T-cell (primary cell): ENCODE data around the gene JPT2. TPM values are rescaled to one million over a fixed set of nuclear protein-coding genes. Genes with fewer than 3 reads are reported as not detected.

ENCODE experiments used
- ATAC-seq, 4 experiments: fragments of 200-7000 bp in 3 of 4; fragments of 150-1000 bp in 1 of 4; cut with Tn5 transposase; replicated peaks in 1 of 4; 1 replicate in 3 of 4; 2 replicates in 1 of 4; pipeline ENCODE4 v1.10.0; 2021; ENCODE audit warnings: moderate library complexity in 3 of 4, mild to moderate bottlenecking in 2 of 4, moderate number of reproducible peaks in 1 of 4
- CTCF ChIA-PET, 2 donors: fragments of 300-600 bp; sonication (Branson Sonifier 250); formaldehyde crosslinking; loops; one replicate each; lab custom pipeline; 2022; ENCODE audit warnings: antibody characterized with exemption in 2 of 2; lab: Charles Lee
- POLR2A ChIA-PET, 2 donors: fragments of 300-600 bp; sonication (Branson Sonifier 250); formaldehyde crosslinking; loops; one replicate each; lab custom pipeline; 2022; ENCODE audit warnings: antibody characterized with exemption in 2 of 2; lab: Charles Lee
- DNase-seq, 35 experiments: peaks; one replicate each; pipeline versions ENCODE4 v3.0.0 to v3.0.0-alpha.2; 2013 to 2023
- H3K27ac ChIP-seq: one replicate; pipeline ENCODE4 v1.5.1; 2013; ENCODE audit warnings: low read length
- H3K27me3 ChIP-seq, 2 experiments: replicated peaks in 1 of 2; 1 replicate in 1 of 2; 2 replicates in 1 of 2; pipeline versions ENCODE4 v1.6.1 to v1.7.0; 2013; ENCODE audit warnings: low read length in 1 of 2, mixed read lengths in 1 of 2; ENCODE audit not compliant: control insufficient read depth in 2 of 2, insufficient read depth in 2 of 2; ENCODE audit errors: extremely low read depth in 1 of 2
- H3K36me3 ChIP-seq, 2 donors: 1 replicate in 1 of 2; 2 replicates in 1 of 2; pipeline versions ENCODE4 v1.6.1 to v1.7.0; 2013; ENCODE audit warnings: low read length in 1 of 2; ENCODE audit not compliant: control insufficient read depth in 2 of 2, insufficient read depth in 1 of 2; ENCODE audit errors: extremely low read depth in 1 of 2
- H3K4me1 ChIP-seq, 2 experiments: 1 replicate in 1 of 2; 2 replicates in 1 of 2; pipeline versions ENCODE4 v1.6.1 to v1.7.0; 2013; ENCODE audit warnings: low read length in 2 of 2, mixed read lengths in 1 of 2; ENCODE audit not compliant: insufficient read depth in 2 of 2, control insufficient read depth in 1 of 2; ENCODE audit errors: extremely low read depth in 1 of 2
- H3K4me3 ChIP-seq, 2 donors: 1 replicate in 1 of 2; 2 replicates in 1 of 2; pipeline versions ENCODE4 v1.5.1 to v1.7.0; 2013; ENCODE audit warnings: mild to moderate bottlenecking in 2 of 2, low read length in 1 of 2, moderate library complexity in 1 of 2; ENCODE audit not compliant: control insufficient read depth in 1 of 2; ENCODE audit errors: extremely low read depth in 1 of 2
- H3K9me3 ChIP-seq: 2 replicates; pipeline ENCODE4 v1.7.0; 2013
- H3K27ac Mint-ChIP-seq, 2 donors: one replicate each; pipeline ENCODE4 v1.8.0; 2020 to 2021; ENCODE audit warnings: mild to moderate bottlenecking in 2 of 2, mixed read lengths in 2 of 2
- H3K27me3 Mint-ChIP-seq, 2 donors: one replicate each; pipeline ENCODE4 v1.8.0; 2021 to 2022; ENCODE audit warnings: mixed read lengths in 2 of 2
- H3K36me3 Mint-ChIP-seq: one replicate; pipeline ENCODE4 v1.8.0; 2021; ENCODE audit warnings: mixed read lengths
- H3K4me1 Mint-ChIP-seq, 3 donors: one replicate each; pipeline ENCODE4 v1.8.0; 2020 to 2022; ENCODE audit warnings: mixed read lengths in 3 of 3, mild to moderate bottlenecking in 1 of 3
- H3K4me3 Mint-ChIP-seq, 3 donors: one replicate each; pipeline ENCODE4 v1.8.0; 2020 to 2022; ENCODE audit warnings: mild to moderate bottlenecking in 3 of 3, mixed read lengths in 3 of 3, moderate library complexity in 3 of 3
- H3K9me3 Mint-ChIP-seq, 3 donors: one replicate each; pipeline ENCODE4 v1.8.0; 2020 to 2022; ENCODE audit warnings: mixed read lengths in 3 of 3
- WGBS: methylation state at CpG from one replicate; pipeline ENCODE4 v1.1.5; 2013; ENCODE audit warnings: missing lambda C conversion rate; ENCODE audit not compliant: insufficient coverage; 5-methylcytosine and 5-hydroxymethylcytosine counted together
- total RNA-seq, 35 experiments: library from RNA in 6 of 35; stranded (reverse) in 6 of 35; fragments of 120-200 nt in 1 of 35; gene quantifications; one replicate each; pipeline versions ENCODE4 v1.2.1 to v1.2.4 and lab custom pipeline; 2013 to 2026

The JPT2 gene
- total RNA-seq, 5 donors from 2014 or later (not counting 1 experiment from before 2014, with no cell fraction given), result 13.8 to 51.1 (median 41.3) TPM

DNA sequence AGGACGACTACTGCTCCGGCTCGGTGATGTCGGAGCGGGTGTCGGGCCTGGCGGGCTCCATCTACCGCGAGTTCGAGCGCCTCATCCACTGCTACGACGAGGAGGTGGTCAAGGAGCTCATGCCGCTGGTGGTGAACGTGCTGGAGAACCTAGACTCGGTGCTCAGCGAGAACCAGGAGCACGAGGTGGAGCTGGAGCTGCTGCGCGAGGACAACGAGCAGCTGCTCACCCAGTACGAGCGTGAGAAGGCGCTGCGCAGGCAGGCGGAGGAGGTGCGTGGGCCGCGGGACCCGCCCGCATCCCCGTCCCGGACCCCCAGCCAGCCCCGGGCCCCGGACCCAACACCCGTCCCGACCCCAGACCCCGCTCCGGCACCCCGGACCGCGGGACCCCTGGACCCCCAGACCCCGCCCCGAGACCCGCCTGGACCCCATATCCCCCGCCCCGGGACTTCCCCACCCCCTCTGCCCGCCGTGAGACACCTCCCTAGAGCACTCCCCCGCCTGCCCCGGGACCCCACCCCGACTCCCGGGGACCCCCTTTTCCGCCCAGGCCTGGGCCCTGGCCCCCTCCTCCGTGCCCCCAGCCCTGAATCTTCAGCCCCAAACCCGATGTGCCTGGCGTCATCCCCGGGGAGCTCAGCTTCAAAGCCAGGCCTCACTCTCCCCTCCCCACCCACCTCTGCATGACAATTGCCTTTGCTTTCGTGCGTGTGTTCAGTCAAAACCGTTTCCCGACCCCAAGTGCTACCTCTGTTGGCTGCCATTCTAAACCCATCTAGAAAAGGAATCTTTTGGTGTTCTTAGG lies 28.5 kb downstream of the JPT2 start:
- 0% methylated on average over 35 of the region's 62 CpGs for WGBS
- CTCF ChIA-PET, result interaction anchor here in 1 of 2 donors (0.6 to 2.9 kb wide), 11 partner anchors 17 to 285 kb away, joined by 3 to 16 read pairs (median 5); partner anchors contain the start of genes CRAMP1, IFT140, JPT2 and NUBP2
- DNase-seq, result peak in 33 of 35 experiments; percentile 31 to 66 (median 46)

GRCh38 chr16:1707193-1707790 lies 29.2 kb downstream of the JPT2 start:
- CTCF ChIA-PET, result interaction anchor here in 1 of 2 donors (0.6 to 2.9 kb wide), 6 partner anchors 16 to 150 kb away, joined by 3 to 16 read pairs (median 4); partner anchors contain the start of genes JPT2, NUBP2 and SPSB3
- H3K4me1 Mint-ChIP-seq, result peaks cover 38 to 45% (median 41%) of the 10 kb centered on the region in 3 donors

More for the DNA sequence above, 28.5 kb downstream of the JPT2 start:
- peak overlapping the region; percentile 77 to 87 for H3K27ac Mint-ChIP-seq
- H3K9me3 Mint-ChIP-seq, result no peaks in the 10 kb centered on the region
- ATAC-seq, result peak; percentile 41 to 48 (median 44)
- Histone ChIP-seq H3K27me3 (no peaks in the 10 kb centered on the region), H3K4me3 (peak overlapping the region; percentile 89 to 99), H3K4me1 (peaks cover 0 to 49% of the 10 kb centered on the region in 2 experiments), H3K27ac (peak overlapping the region; percentile 67), H3K9me3 (no peaks in the 10 kb centered on the region), H3K36me3 (peaks cover 0 to 11% of the 10 kb centered on the region in 2 donors)
- H3K4me3 Mint-ChIP-seq, result peak overlapping the region; percentile 90 to 99 (median 98)
- H3K36me3 Mint-ChIP-seq, result no peaks in the 10 kb centered on the region
- POLR2A ChIA-PET, result interaction anchor here (0.6 to 1.1 kb wide), 2 partner anchors 10 to 75 kb away, joined by 3 read pairs; no protein-coding TSS in a partner anchor
- peaks cover 38 to 44% (median 41%) of the 10 kb centered on the region in 3 donors for H3K4me1 Mint-ChIP-seq
- H3K27me3 Mint-ChIP-seq, result no peaks in the 10 kb centered on the region

DNA sequence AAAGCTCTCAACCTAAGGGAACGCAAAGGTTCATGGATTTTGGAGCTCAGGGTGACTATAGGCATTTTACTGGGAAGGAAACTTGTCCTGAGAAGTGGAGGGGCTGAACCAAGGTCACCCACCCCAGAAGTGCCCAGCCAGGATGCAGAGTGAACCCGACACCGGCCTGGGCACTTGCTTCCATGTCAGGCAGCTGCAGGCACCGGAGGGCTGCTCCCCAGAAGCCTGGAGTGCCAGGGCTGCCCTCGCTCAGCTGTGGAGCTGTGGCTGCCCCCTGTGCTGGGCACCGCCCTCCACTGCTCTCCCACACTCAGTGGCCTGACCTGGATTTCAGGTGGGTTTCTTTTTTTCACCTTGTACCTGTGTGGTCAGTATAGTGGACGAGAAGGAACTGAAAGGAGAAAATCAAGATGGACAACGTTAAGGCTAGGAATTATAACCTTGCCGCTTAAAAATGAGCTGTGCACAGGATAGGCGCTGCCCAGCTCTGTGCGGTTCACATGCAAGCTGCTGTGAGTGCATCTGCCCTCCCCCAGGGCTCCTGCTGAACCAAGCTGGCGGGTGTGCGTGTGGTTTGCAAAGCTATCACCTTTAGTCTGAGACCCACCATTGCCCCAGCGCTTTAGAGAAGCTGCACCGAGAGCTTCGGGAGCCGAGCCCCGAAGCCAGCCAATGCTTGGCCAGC lies 30.1 kb downstream of the JPT2 start:
- peak overlapping the region in 1 of 2 donors; percentile 48 for H3K27ac Mint-ChIP-seq
- ChIA-PET POLR2A (no interaction called here), CTCF (interaction anchor here in 1 of 2 donors (0.6 to 1.2 kb wide), 4 partner anchors 12 to 98 kb away, joined by 3 to 8 read pairs (median 3); no protein-coding TSS in a partner anchor)
- Histone ChIP-seq H3K9me3 (no peaks in the 10 kb centered on the region), H3K27ac (no peak overlapping the region), H3K4me1 (peaks cover 0 to 60% of the 10 kb centered on the region in 2 experiments), H3K27me3 (no peaks in the 10 kb centered on the region), H3K36me3 (peaks cover 0 to 8% of the 10 kb centered on the region in 2 donors), H3K4me3 (peak overlapping the region in 1 of 2 donors; percentile 3)
- 71% methylated on average over 16 of the region's 18 CpGs for WGBS
- no peaks in the 10 kb centered on the region for H3K36me3 Mint-ChIP-seq
- DNase-seq (peak in 17 of 35 experiments; percentile 7 to 44 (median 25)), ATAC-seq (no peak)
- peaks cover 45 to 52% (median 47%) of the 10 kb centered on the region in 3 donors for H3K4me1 Mint-ChIP-seq
- H3K9me3 Mint-ChIP-seq, result no peaks in the 10 kb centered on the region
- H3K27me3 Mint-ChIP-seq, result no peaks in the 10 kb centered on the region
- peak overlapping the region; percentile 86 to 99 (median 87) for H3K4me3 Mint-ChIP-seq

More at GRCh38 chr16:1707193-1707790, 29.2 kb downstream of the JPT2 start:
- WGBS, result 16% methylated on average over 11 of the region's 16 CpGs
- H3K4me1 ChIP-seq, result peaks cover 0 to 51% of the 10 kb centered on the region in 2 experiments
- H3K27me3 ChIP-seq, result no peaks in the 10 kb centered on the region
- Mint-ChIP-seq H3K36me3 (no peaks in the 10 kb centered on the region), H3K27me3 (no peaks in the 10 kb centered on the region), H3K4me3 (peak overlapping the region; percentile 86 to 99 (median 87)), H3K9me3 (no peaks in the 10 kb centered on the region), H3K27ac (peak overlapping the region; percentile 76 to 87)
- peak overlapping the region; percentile 61 to 99 for H3K4me3 ChIP-seq
- peaks cover 0 to 8% of the 10 kb centered on the region in 2 donors for H3K36me3 ChIP-seq
- H3K9me3 ChIP-seq, result no peaks in the 10 kb centered on the region
- ATAC-seq, result no peak
- POLR2A ChIA-PET, result interaction anchor here in 1 of 2 donors (0.6 kb wide), 1 partner anchor 75 kb away, joined by 3 read pairs; no protein-coding TSS in a partner anchor
- peak in 2 of 35 experiments; percentile 10 to 31 for DNase-seq
- peak overlapping the region; percentile 43 for H3K27ac ChIP-seq

GRCh38 chr16:1708768-1709180 lies 30.7 kb downstream of the JPT2 start:
- H3K27me3 ChIP-seq, result no peaks in the 10 kb centered on the region
- peaks cover 0 to 8% of the 10 kb centered on the region in 2 donors for H3K36me3 ChIP-seq
- ATAC-seq (no peak), DNase-seq (peak in 13 of 35 experiments; percentile 11 to 44 (median 24))
- H3K4me3 ChIP-seq, result peak overlapping the region in 1 of 2 donors; percentile 3
- 87% methylated on average over 9 of the region's 13 CpGs for WGBS
- no peaks in the 10 kb centered on the region for H3K27me3 Mint-ChIP-seq
- peaks cover 47 to 57% (median 52%) of the 10 kb centered on the region in 3 donors for H3K4me1 Mint-ChIP-seq
- ChIA-PET CTCF (interaction anchor here in 1 of 2 donors (0.6 to 1.2 kb wide), 4 partner anchors 12 to 98 kb away, joined by 3 to 8 read pairs (median 3); no protein-coding TSS in a partner anchor), POLR2A (no interaction called here)
- H3K4me3 Mint-ChIP-seq, result peak overlapping the region; percentile 37 to 99 (median 87)
- peaks cover 0 to 63% of the 10 kb centered on the region in 2 experiments for H3K4me1 ChIP-seq
- H3K27ac Mint-ChIP-seq, result peak overlapping the region in 1 of 2 donors; percentile 48
- H3K9me3 Mint-ChIP-seq, result no peaks in the 10 kb centered on the region
- no peaks in the 10 kb centered on the region for H3K36me3 Mint-ChIP-seq
- no peaks in the 10 kb centered on the region for H3K9me3 ChIP-seq
- H3K27ac ChIP-seq, result no peak overlapping the region

- H3K36me3 Mint-ChIP-seq, result no peaks in the 10 kb centered on the region
- Histone ChIP-seq H3K9me3 (no peaks in the 10 kb centered on the region), H3K27ac (no peak overlapping the region), H3K36me3 (peaks cover 0 to 8% of the 10 kb centered on the region in 2 donors), H3K27me3 (no peaks in the 10 kb centered on the region), H3K4me1 (peaks cover 0 to 67% of the 10 kb centered on the region in 2 experiments), H3K4me3 (no peak overlapping the region)
- ChIA-PET CTCF (no interaction called here), POLR2A (no interaction called here)
- no CpG with 5 or more reads among the region's 15 CpGs for WGBS
- no peak for ATAC-seq
- no peaks in the 10 kb centered on the region for H3K9me3 Mint-ChIP-seq
- H3K4me1 Mint-ChIP-seq, result peaks cover 47 to 58% (median 57%) of the 10 kb centered on the region in 3 donors
- peak overlapping the region in 1 of 3 donors; percentile 99 for H3K4me3 Mint-ChIP-seq
- H3K27me3 Mint-ChIP-seq, result no peaks in the 10 kb centered on the region
- H3K27ac Mint-ChIP-seq, result no peak overlapping the region
- DNase-seq, result no peak
These were observed 31.3 kb downstream of the JPT2 start for GRCh38 chr16:1709356-1709755.
